GM23248 (cell line): Measurements from ENCODE around the gene PNMA6A.

Experiments
- EZH2 ChIP-seq: fragments of 200-600 bp; sonication (generic); IDR thresholded peaks from 2 replicates; pipeline ENCODE4 v1.6.1; 2018; ENCODE audit warnings: antibody characterized with exemption, mild to moderate bottlenecking; ENCODE audit not compliant: insufficient read depth, poor library complexity, severe bottlenecking
- EZH2phosphoT487 ChIP-seq: fragments of 200-600 bp; sonication (generic); IDR thresholded peaks from 2 replicates; pipeline ENCODE4 v1.6.1; 2018; ENCODE audit warnings: antibody characterized with exemption, moderate library complexity, mild to moderate bottlenecking, low read depth; ENCODE audit not compliant: insufficient read depth

- TF ChIP-seq EZH2phosphoT487: no peak
- TF ChIP-seq EZH2: no peak
Observed at GRCh38 chrX:153052534-153052933, 19.7 kb upstream of the PNMA6A start.
